Measurements from ENCODE around the gene IL1A.

The IL1A gene

GRCh38 chr2:112760149-112760548, 24.1 kb downstream of the IL1A start:
- DNase-seq, result no peak

- DNase-seq, result no peak
Observed at GRCh38 chr2:112758711-112759110, 25.6 kb downstream of the IL1A start.

GRCh38 chr2:112757265-112757664, 27.0 kb downstream of the IL1A start:
- DNase-seq, result peak; percentile 67

GRCh38 chr2:112756207-112756606, 28.1 kb downstream of the IL1A start:
- no peak for DNase-seq

- DNase-seq, result no peak
Observed at GRCh38 chr2:112755444-112755843, 28.8 kb downstream of the IL1A start.

- DNase-seq, result peak; percentile 61
Observed at GRCh38 chr2:112754564-112754963, 29.7 kb downstream of the IL1A start.

GRCh38 chr2:112752667-112753066, 31.6 kb downstream of the IL1A start:
- no peak for DNase-seq

GRCh38 chr2:112751451-112752197, 32.7 kb downstream of the IL1A start:
- no peak for DNase-seq

GRCh38 chr2:112750560-112750843, 33.8 kb downstream of the IL1A start:
- no peak for DNase-seq

GRCh38 chr2:112749755-112750559, 34.3 kb downstream of the IL1A start:
- peak; percentile 82 for DNase-seq

GRCh38 chr2:112740527-112740926, 43.8 kb downstream of the IL1A start:
- no peak for DNase-seq

GRCh38 chr2:112737542-112738232, 46.6 kb downstream of the IL1A start:
- DNase-seq, result no peak

- no peak for DNase-seq
Observed at GRCh38 chr2:112733871-112734270, 50.4 kb downstream of the IL1A start.

- DNase-seq, result no peak
Observed at GRCh38 chr2:112733456-112733855, 50.8 kb downstream of the IL1A start.

- no peak for DNase-seq
Observed at GRCh38 chr2:112731479-112731878, 52.8 kb downstream of the IL1A start.

- no peak for DNase-seq
Observed at GRCh38 chr2:112730791-112731190, 53.5 kb downstream of the IL1A start.

GRCh38 chr2:112730216-112730615, 54.1 kb downstream of the IL1A start:
- no peak for DNase-seq

GRCh38 chr2:112728378-112729175, 55.7 kb downstream of the IL1A start:
- no peak for DNase-seq

- DNase-seq, result no peak
Observed at GRCh38 chr2:112728029-112728362, 56.3 kb downstream of the IL1A start.

- no peak for DNase-seq
Observed at GRCh38 chr2:112727276-112728028, 56.8 kb downstream of the IL1A start.

GRCh38 chr2:112726487-112727190, 57.7 kb downstream of the IL1A start:
- peak; percentile 94 for DNase-seq

Data from inflammatory macrophage treated with lipopolysaccharide for 4 hours (primary cell).